PFSK-1 (cell line): Measurements from ENCODE around the gene CCDC12.

Experiments
- FOXP2 ChIP-seq: optimal IDR thresholded peaks from 2 replicates; pipeline ENCODE3; 2011; ENCODE audit warnings: borderline replicate concordance, control low read depth, inconsistent platforms; ENCODE audit not compliant: insufficient read depth; ENCODE audit errors: extremely low read length, extremely low read depth
- POLR2AphosphoS5 ChIP-seq: IDR thresholded peaks from 2 replicates; pipeline ENCODE4 v1.6.1; 2012; ENCODE audit warnings: low read depth, mild to moderate bottlenecking, control low read depth, low read length, moderate library complexity
- REST ChIP-seq, 2 experiments: IDR thresholded peaks; 2 replicates each; pipeline versions ENCODE4 v1.6.1 to v1.8.0; 2011 to 2012; ENCODE audit warnings: low read depth in 2 of 2, low read length in 2 of 2, control low read depth in 1 of 2, inconsistent platforms in 1 of 2, mild to moderate bottlenecking in 1 of 2, moderate library complexity in 1 of 2; ENCODE audit not compliant: insufficient read depth in 1 of 2
- SIN3A ChIP-seq: IDR thresholded peaks from 2 replicates; pipeline ENCODE4 v1.6.1; 2012; ENCODE audit warnings: mild to moderate bottlenecking, low read length, moderate library complexity, borderline replicate concordance; ENCODE audit not compliant: insufficient read depth
- TAF1 ChIP-seq: IDR thresholded peaks from 2 replicates; pipeline ENCODE4 v1.6.1; 2012; ENCODE audit warnings: low read length, control low read depth, borderline replicate concordance; ENCODE audit not compliant: insufficient read depth

CCDC12 gene

GRCh38 chr3:46894256-46894655 is 82.3 kb downstream of the CCDC12 start:
- no peak for TF ChIP-seq TAF1
- no peak for TF ChIP-seq FOXP2
- TF ChIP-seq SIN3A, result no peak
- TF ChIP-seq REST (IDR thresholded peaks at IDR 0.05; ENCODE audit: insufficient read depth in 1 of 2, low read depth in 2 of 2, low read length in 2 of 2), result no peak
- no peak for TF ChIP-seq POLR2AphosphoS5

GRCh38 chr3:46893763-46894162 is 82.8 kb downstream of the CCDC12 start:
- no peak for TF ChIP-seq POLR2AphosphoS5
- TF ChIP-seq SIN3A, result no peak
- TF ChIP-seq FOXP2, result no peak
- TF ChIP-seq TAF1, result no peak
- TF ChIP-seq REST (IDR thresholded peaks at IDR 0.05; ENCODE audit: insufficient read depth in 1 of 2, low read depth in 2 of 2, low read length in 2 of 2), result no peak

GRCh38 chr3:46893146-46893748 is 83.3 kb downstream of the CCDC12 start:
- no peak for TF ChIP-seq SIN3A

- no peak for TF ChIP-seq FOXP2
- no peak for TF ChIP-seq SIN3A
Observed at GRCh38 chr3:46892285-46893145, 84.0 kb downstream of the CCDC12 start.

- TF ChIP-seq TAF1 (no peak), REST (IDR thresholded peaks at IDR 0.05; ENCODE audit: insufficient read depth in 1 of 2, low read depth in 2 of 2, low read length in 2 of 2) (no peak), FOXP2 (no peak), POLR2AphosphoS5 (no peak), SIN3A (no peak)
Observed at GRCh38 chr3:46891132-46891531, 85.4 kb downstream of the CCDC12 start.

GRCh38 chr3:46890132-46890531 is 86.4 kb downstream of the CCDC12 start:
- TF ChIP-seq REST (IDR thresholded peaks at IDR 0.05; ENCODE audit: insufficient read depth in 1 of 2, low read depth in 2 of 2, low read length in 2 of 2), result no peak
- no peak for TF ChIP-seq FOXP2
- TF ChIP-seq SIN3A, result no peak
- TF ChIP-seq TAF1, result no peak
- TF ChIP-seq POLR2AphosphoS5, result no peak
